H1 (cell line): ENCODE measurements around the gene BCAP31.
A peak's percentile ranks its signal among the peaks of the same experiment; 100 is the strongest.

Experiments used
- ASH2L ChIP-seq: fragments of 200-600, 300-600 bp; sonication (generic); IDR thresholded peaks from one replicate; pipeline ENCODE4 v1.7.1; 2017; ENCODE audit warnings: low read length
- ATF2 ChIP-seq: IDR thresholded peaks from 2 replicates; pipeline ENCODE4 v1.6.1; 2012; ENCODE audit warnings: low read length, inconsistent platforms
- BRCA1 ChIP-seq: IDR thresholded peaks from 2 replicates; pipeline ENCODE4 v1.6.1; 2012; ENCODE audit warnings: low read depth, low read length, improper control_type of control experiment
- CHD2 ChIP-seq: IDR thresholded peaks from 2 replicates; pipeline ENCODE4 v1.6.1; 2012; ENCODE audit warnings: low read length, improper control_type of control experiment
- CTCF ChIP-seq, 3 experiments: IDR thresholded peaks; 1 replicate in 2 of 3; 2 replicates in 1 of 3; pipeline versions ENCODE4 v1.5.1 to v1.6.1; 2011; ENCODE audit warnings: low read length in 3 of 3, mild to moderate bottlenecking in 3 of 3, inconsistent platforms in 2 of 3, low read depth in 1 of 3, moderate library complexity in 1 of 3; ENCODE audit not compliant: insufficient read depth in 1 of 3; ENCODE audit errors: control extremely low read depth in 1 of 3
- EZH2 ChIP-seq: fragments of 200-600 bp; sonication (generic); IDR thresholded peaks from 2 replicates; pipeline ENCODE4 v1.7.1; 2012; ENCODE audit warnings: low read depth, mild to moderate bottlenecking, moderate library complexity, low read length, inconsistent platforms; ENCODE audit not compliant: severe bottlenecking
- FOSL1 ChIP-seq: IDR thresholded peaks from 2 replicates; pipeline ENCODE4 v1.6.1; 2011; ENCODE audit warnings: mild to moderate bottlenecking, low read depth, low read length, moderate library complexity; ENCODE audit not compliant: insufficient read depth
- HDAC6 ChIP-seq: IDR thresholded peaks from one replicate; pipeline ENCODE4 v1.7.1; 2012; ENCODE audit warnings: low read depth, mild to moderate bottlenecking, inconsistent platforms, low read length, moderate library complexity
- JUN ChIP-seq: IDR thresholded peaks from 2 replicates; pipeline ENCODE4 v1.6.1; 2011; ENCODE audit warnings: low read depth, mild to moderate bottlenecking, improper control_type of control experiment, low read length
- KDM5A ChIP-seq: fragments of 200-600 bp; IDR thresholded peaks from 2 replicates; pipeline ENCODE4 v1.7.1; 2012; ENCODE audit warnings: mild to moderate bottlenecking, low read length, inconsistent platforms, mixed read lengths
- RAD21 ChIP-seq, 2 experiments: IDR thresholded peaks in 1 of 2; conservative IDR thresholded peaks in 1 of 2; 2 replicates each; pipeline ENCODE4 v1.6.1; 2011; ENCODE audit warnings: low read depth in 2 of 2, low read length in 2 of 2, improper control_type of control experiment in 1 of 2, inconsistent platforms in 1 of 2, mild to moderate bottlenecking in 1 of 2, moderate library complexity in 1 of 2
- RBBP5 ChIP-seq: IDR thresholded peaks from 2 replicates; pipeline ENCODE4 v1.7.1; 2012; ENCODE audit warnings: low read depth, mild to moderate bottlenecking, inconsistent platforms, low read length, moderate library complexity, borderline replicate concordance
- SP1 ChIP-seq: IDR thresholded peaks from 2 replicates; pipeline ENCODE4 v1.6.1; 2011; ENCODE audit warnings: low read depth, low read length

GRCh38 chrX:153667956-153668396, 56.2 kb downstream of the BCAP31 start:
- TF ChIP-seq CTCF (IDR thresholded peaks at IDR 0.05; ENCODE audit: control extremely low read depth in 1 of 3, insufficient read depth in 1 of 3, low read depth in 1 of 3, low read length in 3 of 3) (peak in 2 of 3 experiments; percentile 73 to 85; a peak in 3 of 4 replicates), HDAC6 (no peak), BRCA1 (no peak), KDM5A (no peak), ATF2 (no peak), ASH2L (no peak), FOSL1 (no peak), CHD2 (no peak), JUN (no peak), EZH2 (no peak), RAD21 (IDR thresholded peaks at IDR 0.05 in 1 of 2, conservative IDR thresholded peaks at IDR 0.05 in 1 of 2; ENCODE audit: low read depth in 2 of 2, low read length in 2 of 2) (peak; percentile 70 to 76), RBBP5 (no peak), SP1 (no peak)
